ENCODE measurements around the gene KLHL12.
A peak's percentile ranks its signal among the peaks of the same experiment; 100 is the strongest.

The KLHL12 gene

DNA sequence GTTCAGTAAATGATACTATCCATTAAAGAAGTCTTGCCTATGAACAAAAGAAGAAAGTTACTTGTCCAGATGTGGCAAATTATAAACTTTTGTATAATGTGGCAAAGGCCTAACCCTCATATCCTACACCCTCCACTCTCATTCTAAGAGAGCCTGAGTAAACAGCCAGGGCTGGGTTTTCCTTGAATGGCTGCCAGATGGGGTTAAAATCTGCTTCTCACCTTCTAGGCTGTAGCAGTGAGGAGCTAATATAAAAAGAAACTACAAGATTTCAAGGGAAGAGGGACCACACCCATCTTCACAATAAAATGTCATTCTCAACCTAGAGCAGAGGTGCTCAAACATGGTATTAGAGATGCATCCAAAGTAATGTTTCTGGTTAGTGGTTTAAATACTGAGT is 47.0 kb downstream of the KLHL12 start:
- no peak for DNase-seq

DNA sequence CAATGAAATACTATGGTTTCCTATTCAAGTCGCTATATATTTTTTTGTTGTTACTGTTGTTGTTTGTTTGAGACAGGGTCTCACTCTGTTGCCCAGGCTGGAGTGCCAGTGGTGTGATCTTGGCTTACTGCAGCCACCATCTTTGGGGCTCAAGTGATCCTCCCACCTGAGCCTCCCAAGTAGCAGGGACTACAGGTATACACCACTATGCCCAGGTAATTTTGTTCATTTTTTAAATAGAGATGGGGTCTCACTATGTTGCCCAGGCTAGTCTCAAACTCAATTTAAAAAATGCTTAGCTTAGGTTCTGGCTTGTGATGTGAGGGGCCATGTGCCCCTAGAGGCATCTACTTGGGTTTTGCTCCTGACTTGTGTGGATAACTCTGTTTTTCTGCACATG is 47.9 kb downstream of the KLHL12 start:
- no peak for DNase-seq

DNA sequence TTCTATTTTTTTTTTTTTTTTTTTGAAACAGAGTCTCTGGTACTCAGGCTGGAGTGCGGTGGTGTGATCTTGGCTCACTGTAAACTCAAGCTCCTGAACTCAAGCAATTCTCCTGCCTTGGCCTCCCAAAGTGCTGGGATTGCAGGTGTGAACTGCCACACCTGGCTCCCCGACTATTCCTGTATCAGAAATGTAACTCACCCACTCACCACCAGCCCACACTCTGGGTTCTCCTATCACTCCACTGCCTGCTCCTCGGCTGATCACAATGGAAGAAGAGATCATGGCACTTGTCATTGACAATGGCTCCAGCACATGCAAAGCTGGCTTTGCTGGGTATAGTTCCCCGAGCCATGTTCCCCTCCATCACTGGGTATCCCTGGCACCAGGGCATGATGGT is 54.0 kb downstream of the KLHL12 start:
- DNase-seq = no peak

DNA sequence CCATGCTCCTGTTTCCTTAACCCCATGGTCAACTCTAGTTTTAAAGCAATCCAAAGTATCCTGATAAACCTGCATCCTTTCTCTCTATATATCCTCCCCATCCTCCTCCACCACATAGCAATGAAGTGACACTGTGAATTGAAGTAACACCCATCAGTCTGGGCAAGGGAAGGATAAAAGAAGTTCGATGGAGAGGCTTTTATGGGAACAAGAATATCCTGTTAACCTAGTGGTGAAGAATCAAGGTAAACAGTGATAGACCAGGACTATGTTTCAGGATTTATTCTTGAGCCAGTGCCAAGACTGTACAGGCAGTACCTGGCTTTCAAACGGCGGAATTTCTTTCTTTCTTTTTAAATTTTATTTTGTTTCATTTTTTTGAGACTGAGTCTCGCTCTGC is 55.7 kb downstream of the KLHL12 start:
- DNase-seq = no peak

DNA sequence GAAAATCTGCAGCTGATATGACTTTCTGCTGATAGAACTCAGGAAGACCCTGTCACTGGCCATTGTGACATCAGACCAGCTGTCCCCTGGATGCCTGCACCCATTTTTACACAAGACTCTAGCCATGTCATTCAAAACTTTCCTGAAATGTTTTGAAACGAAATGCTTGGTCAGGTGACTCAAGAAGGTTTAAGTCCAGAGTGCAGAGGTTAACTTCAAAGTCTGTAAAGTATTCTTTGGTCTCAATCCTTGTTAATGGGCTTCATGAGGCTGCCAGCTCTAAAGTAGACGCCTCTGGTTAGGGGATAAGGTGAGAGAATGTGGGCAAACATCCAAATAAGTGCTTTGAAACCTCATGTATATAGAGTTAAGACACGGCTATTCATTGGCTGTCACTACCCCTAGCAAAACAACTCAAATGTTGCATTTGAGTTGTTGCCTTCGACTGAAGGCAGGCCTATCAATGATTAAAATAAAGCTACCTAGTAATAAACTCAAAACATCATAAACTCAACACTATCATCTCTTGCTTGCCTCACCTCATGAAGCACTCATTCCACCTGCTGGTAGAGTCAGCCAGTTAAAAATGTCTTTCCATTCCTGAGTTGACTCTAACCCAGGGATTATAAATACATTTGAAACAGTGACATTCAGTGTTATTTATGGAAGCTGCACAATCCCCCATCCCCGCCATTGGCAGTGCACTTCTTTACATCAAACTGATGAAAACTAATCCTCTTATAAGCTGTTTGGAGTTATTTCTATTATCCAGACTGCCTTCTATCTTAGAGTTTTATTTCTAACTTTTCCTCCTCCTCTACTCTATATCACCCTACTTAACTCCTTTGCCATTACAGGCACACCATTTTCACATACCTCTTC is 64.1 kb downstream of the KLHL12 start:
- DNase-seq = no peak

DNA sequence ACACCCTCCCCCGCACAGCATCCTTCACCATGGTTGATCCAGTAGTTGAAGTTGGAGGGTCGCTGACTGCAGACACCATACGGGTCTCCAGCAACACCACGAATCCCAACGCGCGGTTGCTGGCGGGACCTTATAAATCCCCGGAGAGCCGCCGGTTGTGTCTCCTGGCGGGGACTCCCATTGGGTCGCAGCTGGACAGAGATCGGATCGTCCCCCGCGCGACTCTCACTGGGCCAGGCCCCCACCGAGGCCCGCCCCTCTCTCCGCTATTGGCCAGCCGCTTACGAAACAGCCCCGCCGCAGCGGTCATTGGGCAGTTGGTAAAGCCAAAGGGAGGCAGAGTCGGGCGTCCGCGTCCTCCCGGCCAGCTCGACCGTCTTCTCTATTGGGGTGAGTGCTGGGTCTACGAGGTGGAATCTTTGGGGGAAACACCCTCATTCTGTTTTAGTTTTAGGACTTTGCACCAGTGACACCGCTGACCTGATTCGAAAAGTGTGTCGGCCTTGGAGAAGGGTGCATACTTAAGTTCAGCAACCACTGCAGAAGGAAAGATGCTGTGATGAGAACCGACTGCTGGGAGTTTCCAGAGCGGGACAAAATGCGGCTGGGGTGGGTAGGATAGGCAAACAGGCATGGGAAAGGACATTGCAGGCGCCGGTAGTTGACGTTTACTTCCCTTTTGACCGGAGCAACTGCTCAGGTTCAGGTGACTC is 65.5 kb downstream of the KLHL12 start:
- DNase-seq = peak; percentile 88

DNA sequence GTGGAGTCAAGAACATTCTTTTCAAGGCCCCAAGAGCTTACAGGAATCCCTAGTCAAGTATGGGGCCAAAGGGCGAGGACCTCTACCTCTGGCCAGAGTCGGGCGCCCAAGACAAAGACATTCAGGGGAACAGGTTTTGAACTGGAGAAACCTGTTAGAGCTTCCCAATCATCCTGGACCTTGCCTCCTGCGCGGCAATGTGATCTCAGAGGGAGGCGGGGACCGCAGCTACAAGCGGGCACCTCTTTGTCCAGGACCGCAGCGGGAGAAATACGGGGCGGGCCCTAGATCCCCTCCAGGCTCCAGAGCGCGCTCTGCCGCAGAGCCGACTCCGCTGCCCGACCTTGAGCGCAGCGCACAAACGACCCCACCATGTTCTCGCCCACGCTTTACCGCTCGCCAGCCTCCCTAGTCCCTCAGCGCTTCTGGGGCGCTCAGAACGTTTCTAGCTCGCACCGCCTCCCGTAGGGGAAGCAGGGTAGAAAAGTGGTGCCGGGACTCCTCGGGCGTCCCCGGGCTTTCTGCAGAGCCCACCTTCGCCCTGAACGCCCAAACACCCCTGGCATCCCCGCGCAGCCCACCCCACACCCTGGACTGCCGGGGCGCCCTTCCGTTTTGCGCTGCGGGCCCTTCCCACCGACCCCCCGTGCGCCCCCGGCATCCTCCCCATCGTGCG is 66.2 kb downstream of the KLHL12 start:
- DNase-seq = peak; percentile 81

DNA sequence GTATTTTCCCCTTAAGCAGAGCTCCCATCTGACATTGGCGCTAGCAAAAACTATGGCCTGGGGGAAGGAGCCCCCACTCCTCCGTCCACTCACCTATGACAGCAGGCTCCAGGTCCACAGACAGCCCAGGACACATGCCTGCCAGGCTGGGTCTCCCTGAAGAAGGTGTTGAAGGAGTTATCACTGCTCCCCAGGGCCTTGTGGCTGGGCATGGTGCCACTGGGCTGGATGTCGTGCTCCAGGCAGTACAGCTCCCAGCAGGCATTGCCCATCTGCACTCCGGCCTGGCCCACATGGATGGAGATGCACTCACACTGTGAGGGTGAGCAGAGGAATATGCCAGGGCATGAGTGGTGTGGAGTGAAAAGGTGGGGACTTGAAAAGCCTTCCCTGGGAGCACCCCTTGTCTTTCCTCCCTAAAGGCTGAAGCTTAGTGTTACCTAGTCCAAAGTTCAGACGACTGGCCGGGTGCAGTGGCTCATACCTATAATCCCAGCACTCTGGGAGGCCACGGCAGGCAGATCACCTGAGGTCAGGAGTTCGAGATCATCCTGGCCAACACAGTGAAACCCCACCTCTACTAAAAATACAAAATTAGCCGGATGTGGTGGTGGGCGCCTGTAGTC is 68.1 kb downstream of the KLHL12 start:
- DNase-seq = no peak

DNA sequence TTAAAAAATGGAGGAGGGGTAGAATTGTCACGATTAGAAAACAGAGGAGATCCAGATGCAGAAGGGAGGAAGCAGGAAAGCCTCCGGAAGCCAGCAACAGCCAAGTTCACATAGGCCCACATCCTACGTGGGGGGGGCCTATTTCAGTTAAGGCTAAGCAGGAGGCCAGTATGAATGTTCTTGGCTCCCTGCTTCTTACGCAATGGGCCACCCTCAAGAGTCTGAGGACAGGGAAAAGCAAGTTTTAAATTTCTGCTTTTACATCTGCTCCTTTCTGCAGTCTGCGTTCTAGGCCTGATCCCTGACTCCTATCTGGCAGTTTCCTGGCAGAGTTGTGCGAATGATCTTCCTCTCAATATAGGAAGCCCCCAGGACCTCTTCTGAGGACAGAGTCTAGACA is 68.7 kb downstream of the KLHL12 start:
- no peak for DNase-seq

DNA sequence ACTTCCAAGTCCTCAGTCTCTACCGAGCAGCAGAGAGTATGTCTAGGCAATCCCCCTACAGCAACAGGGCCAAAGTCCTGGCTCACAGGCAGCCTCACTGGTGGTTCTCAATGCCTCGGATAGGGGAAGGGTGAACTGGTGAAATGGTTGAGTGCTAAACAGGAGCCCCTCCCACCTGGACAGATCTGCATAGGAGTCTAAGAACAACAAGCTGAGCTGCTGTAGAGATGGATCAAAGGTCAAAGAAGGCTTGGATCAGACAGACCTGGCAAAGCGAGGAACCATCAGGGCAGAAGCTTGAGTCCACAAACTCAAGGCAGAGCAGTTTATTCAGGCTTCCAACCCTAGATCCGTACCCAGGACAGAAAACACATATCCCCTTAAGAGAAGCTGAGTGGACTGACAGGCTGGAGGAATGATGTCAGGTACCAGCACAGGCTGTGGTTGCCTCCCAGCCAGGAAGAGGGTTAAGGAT is 69.9 kb downstream of the KLHL12 start:
- DNase-seq = no peak

DNA sequence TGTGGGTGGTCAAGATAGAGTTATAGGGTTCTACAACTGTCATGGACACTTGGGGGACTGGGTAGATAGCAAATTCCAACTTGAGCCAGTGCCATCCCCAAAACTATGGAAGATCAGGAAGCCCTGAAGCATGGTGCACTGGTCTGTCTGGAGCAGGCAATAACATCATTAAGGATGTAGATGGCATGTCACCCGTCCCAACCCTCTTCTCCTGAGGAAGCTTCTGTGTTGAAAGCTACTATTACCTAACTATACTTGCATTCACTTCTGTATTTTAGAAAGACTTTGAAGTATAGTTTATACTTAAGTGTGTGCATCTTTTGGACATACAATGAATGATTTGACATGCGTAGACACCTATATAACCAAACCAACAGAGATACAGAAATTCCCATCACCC is 71.0 kb downstream of the KLHL12 start:
- DNase-seq = no peak

DNA sequence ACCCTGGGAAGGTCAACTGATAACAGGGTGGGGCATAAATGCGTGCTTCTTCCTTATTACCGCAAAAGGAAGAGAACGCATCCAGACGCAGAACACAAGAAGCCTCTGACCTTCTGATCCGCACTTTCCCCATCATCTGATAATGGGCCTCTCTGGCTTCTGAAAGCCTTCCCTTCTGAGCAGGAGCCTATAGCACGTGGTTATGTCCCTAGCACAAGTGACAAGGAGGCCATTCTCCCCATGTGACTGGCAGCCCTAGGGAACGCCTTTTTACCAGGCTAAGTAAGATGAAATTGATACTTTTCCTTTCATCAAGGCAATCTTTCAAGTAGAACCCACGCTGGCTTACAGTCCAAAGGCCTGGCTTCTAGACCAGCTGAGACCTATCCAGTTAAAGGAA is 72.2 kb downstream of the KLHL12 start:
- no peak for DNase-seq

DNA sequence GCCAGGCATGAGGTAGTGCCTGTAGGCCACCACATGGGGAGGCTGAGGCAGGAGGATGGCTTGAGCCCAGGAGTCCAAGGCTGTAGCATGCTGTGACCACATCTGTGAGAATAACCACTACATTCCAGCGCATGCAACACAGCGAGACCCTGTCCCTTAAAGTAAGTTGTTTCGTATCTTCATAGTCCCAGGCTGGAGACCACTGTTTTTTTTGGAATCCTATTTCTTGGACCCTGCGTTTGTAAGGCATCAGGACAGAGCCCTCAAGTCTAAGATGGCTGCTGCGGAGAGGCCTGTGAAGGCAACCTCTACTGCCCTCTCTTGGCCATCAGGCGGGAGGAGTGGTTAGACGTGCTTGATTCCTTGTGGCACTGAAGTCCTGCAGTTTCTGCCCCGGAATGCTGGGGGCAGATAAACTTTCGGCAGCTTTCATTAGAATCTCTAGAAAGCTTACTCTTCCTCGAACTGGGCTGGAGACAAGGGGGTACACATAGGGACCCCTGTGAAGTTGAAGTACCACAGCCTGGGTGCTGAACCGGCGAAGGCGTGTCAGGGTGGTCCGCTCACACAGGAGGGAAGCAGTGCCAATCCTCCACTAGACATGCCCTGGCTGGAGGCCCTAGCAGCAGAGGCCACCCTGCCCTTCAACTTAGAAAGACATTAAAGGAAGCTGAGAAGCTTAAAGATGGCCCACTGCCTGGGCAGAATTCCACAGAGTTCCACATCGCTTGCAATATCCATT is 74.7 kb downstream of the KLHL12 start:
- peak; percentile 1 for DNase-seq

DNA sequence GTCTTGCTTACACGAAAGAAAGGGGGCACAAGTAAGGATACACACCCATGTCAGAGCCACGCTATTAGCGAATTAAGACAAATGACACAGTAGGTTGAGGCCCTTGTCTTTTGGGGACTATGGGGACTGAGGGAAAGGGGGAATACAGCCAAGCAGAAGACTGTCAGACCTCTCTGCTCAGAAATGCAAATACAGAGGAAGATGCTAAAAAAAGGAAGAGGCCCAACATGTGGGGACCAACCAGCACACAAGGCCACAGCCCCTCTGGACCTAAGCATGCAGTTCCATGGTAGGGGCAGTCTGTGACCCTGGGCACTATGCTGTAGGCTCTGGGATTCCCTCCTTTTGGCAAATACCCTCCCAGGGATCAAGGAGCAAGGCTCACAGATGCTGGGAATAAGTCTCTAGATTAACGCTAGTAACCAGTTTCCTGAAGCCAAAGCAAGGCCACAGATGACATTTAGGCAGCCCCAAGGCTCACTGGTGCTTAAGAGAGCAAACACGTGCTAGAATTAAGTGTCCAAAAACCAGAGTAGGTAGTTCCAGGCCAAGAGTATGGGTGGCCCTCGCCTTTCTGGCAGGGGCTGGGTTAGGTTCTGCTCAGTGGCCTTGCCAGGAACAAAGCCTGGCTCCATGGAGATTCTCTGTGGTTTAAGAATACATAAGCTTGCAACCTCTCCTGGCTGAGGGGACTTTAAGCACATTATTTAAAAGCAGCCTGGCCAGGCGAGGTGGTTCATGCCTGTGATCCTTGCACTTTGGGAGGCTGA is 76.3 kb downstream of the KLHL12 start:
- DNase-seq = no peak

DNA sequence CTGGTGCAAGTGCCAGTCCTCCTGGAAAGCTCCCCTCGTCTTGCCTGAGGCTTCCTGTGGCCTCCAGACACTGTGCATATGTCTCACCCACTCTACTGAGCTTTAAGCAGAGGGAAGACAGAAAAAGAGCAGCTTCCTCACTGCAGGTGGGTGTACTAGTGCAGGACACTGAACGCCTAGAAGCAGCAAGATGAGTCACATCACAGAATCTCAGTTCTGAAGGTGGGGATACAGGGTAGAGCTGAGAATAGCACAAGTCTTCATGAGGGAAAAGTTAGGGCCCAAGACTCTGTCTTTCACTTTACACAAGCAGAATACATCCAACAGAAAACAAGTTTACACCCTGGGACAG is 78.9 kb downstream of the KLHL12 start:
- DNase-seq = no peak

DNA sequence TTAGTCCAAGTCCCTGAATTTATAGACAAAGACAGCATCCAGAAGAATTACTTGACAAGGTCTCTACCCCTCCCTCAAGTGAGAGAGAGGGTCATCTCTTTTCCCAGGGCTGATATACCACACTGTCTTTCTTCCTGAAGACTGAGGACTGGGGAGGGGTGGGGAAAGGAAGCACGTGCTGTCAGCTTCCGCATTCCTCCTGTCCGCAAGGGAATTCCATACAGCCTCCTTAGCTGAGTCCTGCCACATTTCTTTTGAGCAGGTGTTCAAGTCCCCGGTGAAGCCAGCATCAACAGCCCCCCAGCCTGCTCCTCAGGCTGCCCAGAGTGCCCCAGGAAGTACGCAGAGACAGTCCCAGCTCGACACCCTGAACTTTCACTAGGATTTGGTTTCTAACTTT is 82.1 kb downstream of the KLHL12 start:
- no peak for DNase-seq

DNA sequence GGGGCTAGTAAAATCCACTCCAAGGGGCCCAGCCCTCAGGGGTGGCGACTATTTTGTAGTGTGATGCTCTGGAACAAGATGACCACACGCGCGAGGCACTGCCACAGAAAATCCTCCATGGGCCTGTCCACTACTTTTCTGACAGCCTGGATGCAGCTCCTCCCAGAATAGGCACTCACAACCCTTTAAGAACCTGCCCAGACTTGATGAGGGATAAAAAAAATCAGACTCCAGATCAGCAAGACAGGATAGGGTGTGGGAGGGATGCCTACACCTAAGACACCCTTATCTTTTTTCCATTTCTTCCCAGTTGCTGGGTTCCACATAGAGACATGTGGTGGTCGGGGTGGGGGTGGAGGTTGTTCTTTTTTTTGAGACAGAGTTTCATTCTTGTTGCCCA is 82.8 kb downstream of the KLHL12 start:
- no peak for DNase-seq

DNA sequence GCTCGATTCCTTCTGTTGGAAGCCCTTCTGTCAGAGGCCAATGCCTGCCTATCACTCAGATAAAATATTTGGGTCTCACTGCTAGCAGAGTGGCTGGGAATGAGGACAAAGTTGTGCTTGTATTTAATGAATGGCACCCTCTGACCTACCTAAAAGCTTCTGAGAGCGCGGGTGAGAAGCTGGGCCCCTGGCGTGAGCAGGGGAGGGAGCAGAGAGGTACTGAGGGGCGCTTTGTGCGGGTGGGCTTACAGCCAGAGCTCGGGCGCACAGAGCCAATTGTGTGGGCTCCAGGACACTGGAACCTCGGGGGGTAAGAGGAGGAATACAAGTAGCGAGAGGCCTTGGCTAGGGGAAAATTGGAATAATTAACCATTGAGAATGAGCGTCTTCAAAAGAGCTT is 84.0 kb downstream of the KLHL12 start:
- DNase-seq = no peak
